Amniotic stem cell (primary cell): ENCODE data around the gene APMAP.
"Not testable (repeated sequence)": the region's sequence is repeated elsewhere in the genome, so short reads cannot be mapped to it uniquely, and the experiment has no call there.

Experiments used
- DNase-seq: peaks from one replicate; lab custom pipeline; 2025; lab: John Stamatoyannopoulos, UW

Gene APMAP

GRCh38 chr20:25006431-25007167 lies 14.0 kb upstream of the APMAP start:
- DNase-seq: no peak

DNA sequence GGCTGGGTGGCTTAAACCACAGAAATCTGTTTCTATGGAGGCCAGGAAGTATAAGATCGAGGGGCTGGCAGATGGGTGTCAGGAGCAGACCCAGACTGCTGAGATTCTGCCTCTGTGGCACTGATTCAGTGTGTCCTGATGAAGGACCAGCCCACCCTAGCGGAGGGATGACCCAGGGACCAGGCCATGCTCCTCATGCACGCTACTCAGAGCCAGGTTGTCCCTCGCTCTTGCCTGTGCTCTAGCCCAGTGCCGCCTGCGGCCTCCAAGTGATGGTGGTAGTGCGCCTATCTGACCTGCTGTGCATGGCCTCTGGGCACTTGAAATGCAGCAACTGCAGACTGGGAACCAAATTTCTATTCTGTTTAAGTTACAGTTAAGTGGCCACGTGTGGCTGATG lies 13.1 kb upstream of the APMAP start:
- DNase-seq: no peak

DNA sequence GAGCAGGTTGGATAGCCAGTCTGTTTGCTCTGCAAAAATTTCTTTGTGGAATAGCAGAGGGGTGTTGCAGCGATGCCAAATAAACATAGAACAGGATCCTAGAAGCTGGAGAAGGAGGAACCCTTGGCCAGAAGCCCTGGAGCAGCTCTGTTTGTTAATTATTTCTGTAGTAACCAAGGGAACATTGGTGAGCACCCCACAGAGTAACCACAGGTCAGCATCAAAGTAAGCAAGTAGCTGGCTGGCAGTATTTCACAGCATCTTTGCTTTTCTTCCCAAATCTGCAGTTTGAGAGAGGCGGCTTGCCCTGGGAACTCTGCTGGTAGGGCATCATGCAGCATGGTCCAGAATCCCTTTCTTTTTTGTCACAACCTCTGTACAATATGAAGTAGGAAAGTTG lies 12.7 kb upstream of the APMAP start:
- DNase-seq: no peak

- DNase-seq: no peak
Measured at GRCh38 chr20:25003002-25003401, 10.5 kb upstream of the APMAP start.

GRCh38 chr20:25001323-25001722 lies 8.8 kb upstream of the APMAP start:
- DNase-seq: not testable (repeated sequence)

- DNase-seq: peak; percentile 28
Measured at GRCh38 chr20:25000268-25000801, 7.8 kb upstream of the APMAP start.

DNA sequence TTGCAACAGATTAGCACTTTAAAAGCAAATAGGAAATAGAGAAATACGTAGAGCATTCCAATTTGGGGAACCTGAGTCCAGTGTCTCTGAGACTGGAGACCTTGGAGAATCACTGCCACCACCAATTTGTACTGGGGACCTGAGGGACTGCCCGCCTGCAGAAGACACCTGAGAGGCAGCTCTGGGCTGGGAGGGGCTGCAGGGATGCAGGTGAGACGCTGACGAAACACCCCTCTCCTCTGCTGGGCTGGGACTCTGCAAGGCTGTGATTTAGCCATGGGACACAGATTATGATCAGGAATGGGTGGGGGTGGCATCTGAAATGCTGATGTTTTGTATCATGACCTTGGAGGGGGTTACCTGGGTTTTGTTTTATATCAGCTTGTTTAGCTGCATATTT lies 7.0 kb upstream of the APMAP start:
- no peak for DNase-seq

- no peak for DNase-seq
Measured at GRCh38 chr20:24998631-24999445, 6.3 kb upstream of the APMAP start.

- no peak for DNase-seq
Measured at GRCh38 chr20:24998121-24998520, 5.6 kb upstream of the APMAP start.

- no peak for DNase-seq
Measured at GRCh38 chr20:24996449-24997377, 4.2 kb upstream of the APMAP start.

DNA sequence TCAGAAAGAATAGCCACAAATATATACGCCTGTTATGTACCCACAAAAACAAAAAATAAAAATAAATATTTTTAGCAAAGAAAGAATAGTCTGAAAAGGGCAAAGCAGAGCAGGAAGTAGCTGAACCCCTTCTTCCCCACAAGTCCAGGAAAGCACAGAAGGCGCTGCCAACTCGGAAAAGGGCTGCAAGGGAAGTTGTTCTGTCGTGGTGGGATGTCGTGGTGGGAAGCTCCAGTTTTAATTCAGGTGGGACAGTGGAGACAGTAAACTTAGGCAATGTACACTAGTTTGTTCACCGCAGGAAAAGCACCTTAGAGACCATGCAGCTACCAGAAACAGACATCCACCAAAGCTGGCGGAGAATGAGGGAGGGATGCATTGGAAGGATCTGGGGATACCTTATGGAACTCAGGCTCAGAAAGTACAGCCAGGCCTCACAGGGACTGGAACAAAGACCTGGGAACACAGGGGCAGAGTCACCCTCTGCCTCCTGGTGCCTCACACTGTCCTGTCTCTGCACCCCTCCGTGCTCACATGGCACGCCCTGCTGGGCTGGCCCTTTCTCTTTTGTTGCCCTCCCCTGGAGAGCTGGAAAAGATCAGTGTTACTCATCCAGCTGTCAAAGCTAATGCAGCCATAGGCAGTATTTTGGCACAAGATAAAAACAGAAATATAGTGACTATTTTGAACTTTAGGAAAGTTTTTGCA lies 3.3 kb upstream of the APMAP start:
- DNase-seq: no peak

GRCh38 chr20:24994470-24995368 lies 2.2 kb upstream of the APMAP start:
- DNase-seq: peak; percentile 47

DNA sequence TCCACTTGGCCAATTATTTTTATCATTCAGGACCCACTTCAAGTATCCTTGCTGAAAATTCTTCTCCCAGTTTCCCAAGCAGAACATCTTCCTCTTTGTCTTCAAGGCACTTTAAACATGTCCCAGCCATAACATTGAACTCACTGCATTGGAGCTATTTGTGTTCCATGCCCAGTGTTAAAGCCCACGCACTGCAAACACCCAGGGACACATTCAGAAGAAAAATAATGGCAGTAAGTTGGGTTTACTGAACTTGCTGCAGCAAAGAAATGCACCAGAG lies 1.6 kb upstream of the APMAP start:
- no peak for DNase-seq

DNA sequence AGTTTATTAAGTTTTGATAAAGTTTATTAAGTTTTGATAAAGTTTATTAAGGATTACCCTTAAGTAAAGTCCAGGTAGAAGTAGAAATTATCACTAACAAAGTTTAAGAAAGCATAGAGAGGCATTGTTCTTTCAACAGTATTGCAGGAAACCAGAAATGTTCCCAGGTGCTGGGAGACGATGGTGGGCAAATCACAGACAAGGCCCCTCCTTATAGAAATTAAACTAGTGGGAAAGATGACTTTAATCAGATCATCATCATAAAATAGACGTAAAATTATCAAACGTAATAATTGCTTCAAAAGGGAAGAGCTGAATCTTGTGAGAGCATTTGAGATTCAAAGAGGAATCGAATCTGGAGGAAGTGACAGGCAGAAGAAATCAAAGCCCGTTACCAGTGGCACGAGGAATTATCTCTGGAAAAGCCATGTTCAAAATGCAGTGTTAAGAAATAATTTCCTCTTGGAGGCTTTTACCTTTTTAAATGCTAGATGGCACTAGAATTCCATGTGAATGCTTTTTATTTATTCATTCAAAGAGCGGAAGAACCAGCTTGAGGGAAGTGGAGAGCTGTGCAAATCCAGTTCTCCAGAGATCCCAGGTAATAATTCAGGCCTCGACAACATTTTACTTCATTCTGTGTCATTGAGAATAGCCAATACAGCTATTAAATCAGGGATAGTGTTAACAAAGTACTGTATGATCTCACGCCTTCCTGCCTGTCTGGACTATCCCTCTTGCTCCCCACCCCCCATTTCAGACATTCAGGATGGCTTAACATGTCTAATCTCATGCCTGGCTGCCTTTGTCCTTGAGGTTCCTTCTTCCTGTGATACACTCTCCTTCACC lies 1.0 kb upstream of the APMAP start:
- DNase-seq: peak; percentile 8

GRCh38 chr20:24991897-24992486 lies 559 bp downstream of the APMAP start:
- peak; percentile 4 for DNase-seq

- no peak for DNase-seq
Measured at GRCh38 chr20:24990810-24991252, 1.7 kb downstream of the APMAP start.

GRCh38 chr20:24989162-24989561 lies 3.4 kb downstream of the APMAP start:
- DNase-seq: no peak

DNA sequence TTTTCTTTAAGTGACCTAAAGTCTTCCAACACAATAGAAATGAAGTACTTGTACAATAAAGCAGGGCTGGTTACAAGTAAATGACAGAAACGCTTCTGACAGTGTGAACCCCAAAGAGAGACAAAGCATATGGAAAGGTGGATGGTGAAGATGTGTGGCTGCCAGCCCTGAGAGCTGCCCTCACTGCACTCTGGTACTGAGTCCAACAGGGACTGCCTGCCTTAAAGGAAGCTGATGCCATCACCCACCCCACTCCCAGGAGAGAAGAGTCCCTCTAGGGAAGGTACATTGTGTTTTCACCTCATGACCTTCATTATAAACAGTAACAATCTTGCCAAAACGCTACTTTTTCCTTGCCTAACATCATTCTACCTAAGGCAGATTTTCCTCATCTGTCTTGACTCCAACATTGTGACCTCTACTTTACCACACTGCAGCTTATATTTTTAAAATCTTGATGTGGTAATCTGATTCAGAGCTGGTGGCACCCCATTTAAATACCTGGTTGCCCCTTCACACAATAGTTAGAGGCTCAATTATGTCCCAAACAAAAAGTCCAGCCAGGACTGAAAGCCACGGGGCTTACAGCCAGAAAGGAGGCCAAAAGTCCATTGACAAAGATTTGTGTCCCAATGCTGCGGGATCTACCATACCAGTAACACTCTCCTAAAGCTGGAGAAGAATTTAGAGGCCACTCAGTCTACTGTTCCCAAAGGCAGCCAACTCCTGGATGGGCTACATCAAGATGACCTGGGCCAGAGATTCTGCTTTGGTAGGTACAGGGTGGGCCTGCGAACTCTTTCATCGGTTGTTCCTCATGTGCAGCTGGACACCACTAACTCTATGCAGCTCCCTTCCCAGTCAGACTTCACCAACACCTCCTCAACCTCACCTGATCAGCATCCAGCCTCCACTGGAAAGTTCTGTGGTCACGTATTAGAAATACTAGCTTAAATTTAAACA lies 4.4 kb downstream of the APMAP start:
- no peak for DNase-seq
